Muscle layer of duodenum (tissue), 2 donors: ENCODE results near the gene BRD1.

Experiments used
- H3K27ac ChIP-seq: one replicate; pipeline ENCODE4 v1.7.0; 2013; ENCODE audit warnings: mild to moderate bottlenecking, low read length
- H3K27me3 ChIP-seq: one replicate; pipeline ENCODE4 v1.7.0; 2013; ENCODE audit warnings: low read depth, mild to moderate bottlenecking, control low read depth, low read length
- H3K36me3 ChIP-seq, 2 donors: one replicate each; pipeline ENCODE4 v1.7.0; 2013; ENCODE audit warnings: low read length in 2 of 2, control low read depth in 1 of 2, mild to moderate bottlenecking in 1 of 2; ENCODE audit not compliant: insufficient read depth in 2 of 2, control insufficient read depth in 1 of 2
- H3K4me1 ChIP-seq, 2 donors: one replicate each; pipeline ENCODE4 v1.7.0; 2013; ENCODE audit warnings: low read length in 2 of 2, mild to moderate bottlenecking in 2 of 2, control low read depth in 1 of 2, moderate library complexity in 1 of 2; ENCODE audit not compliant: insufficient read depth in 2 of 2, control insufficient read depth in 1 of 2
- H3K4me3 ChIP-seq, 2 donors: one replicate each; pipeline ENCODE4 v1.7.0; 2013; ENCODE audit warnings: low read length in 2 of 2, low read depth in 1 of 2, mild to moderate bottlenecking in 1 of 2
- H3K9me3 ChIP-seq, 2 donors: one replicate each; pipeline ENCODE4 v1.7.0; 2013; ENCODE audit warnings: low read length in 2 of 2, control low read depth in 1 of 2, mild to moderate bottlenecking in 1 of 2; ENCODE audit not compliant: control insufficient read depth in 1 of 2
- donor health status: healthy.

The BRD1 gene

GRCh38 chr22:49777569-49778249, 50.0 kb downstream of the BRD1 start:
- Histone ChIP-seq H3K27me3 (no peaks in the 10 kb centered on the region), H3K36me3 (peaks cover 19 to 50% of the 10 kb centered on the region in 2 donors)

GRCh38 chr22:49776891-49777290, 50.8 kb downstream of the BRD1 start:
- Histone ChIP-seq H3K36me3 (peaks cover 19 to 54% of the 10 kb centered on the region in 2 donors), H3K4me1 (peaks cover 0 to 16% of the 10 kb centered on the region in 2 donors), H3K27me3 (no peaks in the 10 kb centered on the region), H3K9me3 (no peaks in the 10 kb centered on the region), H3K27ac (no peak overlapping the region), H3K4me3 (no peak overlapping the region)

More at GRCh38 chr22:49777569-49778249, 50.0 kb downstream of the BRD1 start:
- Histone ChIP-seq H3K4me3 (no peak overlapping the region), H3K4me1 (peaks cover 0 to 13% of the 10 kb centered on the region in 2 donors), H3K27ac (no peak overlapping the region), H3K9me3 (no peaks in the 10 kb centered on the region)

- Histone ChIP-seq H3K4me1 (peaks cover 0 to 17% of the 10 kb centered on the region in 2 donors), H3K36me3 (peaks cover 19 to 54% of the 10 kb centered on the region in 2 donors), H3K4me3 (no peak overlapping the region), H3K27ac (no peak overlapping the region), H3K9me3 (no peaks in the 10 kb centered on the region), H3K27me3 (no peaks in the 10 kb centered on the region)
These were observed 51.7 kb downstream of the BRD1 start for GRCh38 chr22:49775867-49776511.

GRCh38 chr22:49775191-49775866, 52.3 kb downstream of the BRD1 start:
- Histone ChIP-seq H3K27ac (no peak overlapping the region), H3K27me3 (no peaks in the 10 kb centered on the region), H3K36me3 (peaks cover 19 to 54% of the 10 kb centered on the region in 2 donors), H3K9me3 (no peaks in the 10 kb centered on the region), H3K4me3 (no peak overlapping the region), H3K4me1 (peaks cover 0 to 10% of the 10 kb centered on the region in 2 donors)

GRCh38 chr22:49774499-49775151, 53.0 kb downstream of the BRD1 start:
- Histone ChIP-seq H3K36me3 (peaks cover 19 to 54% of the 10 kb centered on the region in 2 donors), H3K4me1 (peaks cover 0 to 9% of the 10 kb centered on the region in 2 donors), H3K4me3 (no peak overlapping the region), H3K27me3 (no peaks in the 10 kb centered on the region), H3K27ac (no peak overlapping the region), H3K9me3 (no peaks in the 10 kb centered on the region)

DNA sequence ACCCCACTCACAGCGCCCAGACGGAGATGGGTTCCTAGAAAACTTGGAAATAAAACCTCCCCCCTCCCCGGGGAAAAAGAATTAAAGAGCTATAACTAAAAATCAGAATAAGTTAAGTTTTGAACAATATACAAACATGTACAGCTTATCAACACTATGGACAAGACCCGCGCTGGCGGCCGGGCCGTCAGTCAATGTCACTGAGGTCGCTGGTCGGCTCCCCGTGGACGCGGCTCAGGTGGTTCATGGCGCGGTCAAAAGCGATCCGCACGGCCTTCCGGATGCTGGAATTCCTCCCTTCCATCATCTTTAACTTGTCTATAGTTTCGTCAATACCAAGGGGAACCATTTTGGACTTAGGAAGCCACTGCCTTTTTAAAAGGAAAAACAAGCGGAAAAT, 53.6 kb downstream of the BRD1 start:
- Histone ChIP-seq H3K27me3 (no peaks in the 10 kb centered on the region), H3K27ac (no peak overlapping the region), H3K4me1 (peaks cover 0 to 12% of the 10 kb centered on the region in 2 donors), H3K36me3 (peaks cover 19 to 54% of the 10 kb centered on the region in 2 donors), H3K4me3 (no peak overlapping the region), H3K9me3 (no peaks in the 10 kb centered on the region)

- H3K27me3 ChIP-seq: no peaks in the 10 kb centered on the region
- no peak overlapping the region for H3K4me3 ChIP-seq
- no peaks in the 10 kb centered on the region for H3K9me3 ChIP-seq
- H3K36me3 ChIP-seq: peaks cover 19 to 54% of the 10 kb centered on the region in 2 donors
- peaks cover 0 to 17% of the 10 kb centered on the region in 2 donors for H3K4me1 ChIP-seq
- H3K27ac ChIP-seq: no peak overlapping the region
These were observed 54.1 kb downstream of the BRD1 start for GRCh38 chr22:49773531-49773930.

DNA sequence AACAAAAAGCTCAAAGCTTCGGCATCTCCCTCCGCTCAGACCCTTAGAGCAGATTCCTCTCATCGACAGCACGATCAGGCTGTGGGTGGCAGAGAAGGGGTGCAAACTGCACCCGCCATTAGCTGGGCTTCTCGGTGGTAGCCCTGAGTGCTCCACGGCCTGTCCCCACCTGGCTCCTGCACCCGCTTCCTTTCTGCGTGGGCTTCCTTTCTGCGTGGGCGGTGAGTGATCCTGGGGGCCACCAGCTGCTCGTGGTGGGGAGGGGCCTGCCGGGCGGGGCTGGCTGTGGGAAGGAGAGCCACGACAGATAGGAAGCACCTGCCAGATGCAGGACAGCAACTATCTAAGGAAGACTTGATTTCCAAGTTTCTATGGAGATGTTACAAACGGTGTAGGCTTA, 55.0 kb downstream of the BRD1 start:
- Histone ChIP-seq H3K4me3 (no peak overlapping the region), H3K4me1 (peaks cover 0 to 17% of the 10 kb centered on the region in 2 donors), H3K27ac (no peak overlapping the region), H3K9me3 (no peaks in the 10 kb centered on the region), H3K36me3 (peaks cover 19 to 51% of the 10 kb centered on the region in 2 donors), H3K27me3 (no peaks in the 10 kb centered on the region)

DNA sequence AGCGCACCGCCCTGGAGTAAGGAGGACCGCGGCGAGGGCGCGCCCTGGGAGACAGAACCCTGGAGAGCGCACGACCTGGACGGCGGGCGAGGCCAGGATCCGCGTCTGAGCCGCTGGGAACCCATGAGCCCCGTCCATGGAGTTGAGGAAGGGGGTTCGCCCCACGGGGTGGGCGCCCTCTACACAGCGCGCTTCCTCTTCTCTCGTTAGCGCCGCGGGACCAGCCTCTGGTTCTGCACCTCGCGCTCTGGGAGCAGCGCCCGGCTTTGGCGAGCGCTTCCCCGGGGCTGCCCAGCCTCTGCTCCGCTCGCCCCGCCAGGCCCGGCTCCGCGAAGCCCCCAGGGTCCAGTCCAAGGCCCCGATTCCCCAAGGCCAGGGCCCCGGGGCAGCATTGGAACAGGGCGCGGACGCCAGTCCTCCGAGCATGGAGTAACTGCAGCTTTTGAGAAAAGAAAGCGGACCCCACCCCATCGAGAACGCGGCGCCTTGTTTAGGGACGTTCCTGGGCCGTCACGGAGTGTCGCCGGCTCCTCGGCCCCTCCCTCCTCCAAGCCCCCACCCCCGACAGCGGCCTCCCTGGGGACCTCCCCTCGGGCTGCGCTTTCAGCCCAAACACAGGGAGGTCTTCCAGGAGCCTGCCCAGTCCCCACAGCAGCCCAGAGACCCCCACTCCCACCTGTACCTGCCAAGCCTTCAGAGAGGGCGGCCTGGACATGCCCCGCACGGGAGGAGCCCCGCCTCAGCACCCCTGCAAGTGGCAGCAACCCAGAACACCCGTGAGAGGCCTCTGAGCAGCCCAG, 56.2 kb downstream of the BRD1 start:
- Histone ChIP-seq H3K4me3 (no peak overlapping the region), H3K27me3 (no peaks in the 10 kb centered on the region), H3K36me3 (peaks cover 11 to 39% of the 10 kb centered on the region in 2 donors)

GRCh38 chr22:49770547-49771265, 57.0 kb downstream of the BRD1 start:
- peaks cover 0 to 16% of the 10 kb centered on the region in 2 donors for H3K9me3 ChIP-seq
- peaks cover 0 to 17% of the 10 kb centered on the region in 2 donors for H3K4me1 ChIP-seq
- no peaks in the 10 kb centered on the region for H3K27me3 ChIP-seq
- no peak overlapping the region for H3K4me3 ChIP-seq
- no peak overlapping the region for H3K27ac ChIP-seq
- H3K36me3 ChIP-seq: peaks cover 8 to 31% of the 10 kb centered on the region in 2 donors

More for the DNA sequence above, 56.2 kb downstream of the BRD1 start:
- H3K4me1 ChIP-seq: peaks cover 0 to 17% of the 10 kb centered on the region in 2 donors
- peaks cover 0 to 9% of the 10 kb centered on the region in 2 donors for H3K9me3 ChIP-seq
- H3K27ac ChIP-seq: no peak overlapping the region
